ENCODE measurements around the gene MTUS2.

DNA sequence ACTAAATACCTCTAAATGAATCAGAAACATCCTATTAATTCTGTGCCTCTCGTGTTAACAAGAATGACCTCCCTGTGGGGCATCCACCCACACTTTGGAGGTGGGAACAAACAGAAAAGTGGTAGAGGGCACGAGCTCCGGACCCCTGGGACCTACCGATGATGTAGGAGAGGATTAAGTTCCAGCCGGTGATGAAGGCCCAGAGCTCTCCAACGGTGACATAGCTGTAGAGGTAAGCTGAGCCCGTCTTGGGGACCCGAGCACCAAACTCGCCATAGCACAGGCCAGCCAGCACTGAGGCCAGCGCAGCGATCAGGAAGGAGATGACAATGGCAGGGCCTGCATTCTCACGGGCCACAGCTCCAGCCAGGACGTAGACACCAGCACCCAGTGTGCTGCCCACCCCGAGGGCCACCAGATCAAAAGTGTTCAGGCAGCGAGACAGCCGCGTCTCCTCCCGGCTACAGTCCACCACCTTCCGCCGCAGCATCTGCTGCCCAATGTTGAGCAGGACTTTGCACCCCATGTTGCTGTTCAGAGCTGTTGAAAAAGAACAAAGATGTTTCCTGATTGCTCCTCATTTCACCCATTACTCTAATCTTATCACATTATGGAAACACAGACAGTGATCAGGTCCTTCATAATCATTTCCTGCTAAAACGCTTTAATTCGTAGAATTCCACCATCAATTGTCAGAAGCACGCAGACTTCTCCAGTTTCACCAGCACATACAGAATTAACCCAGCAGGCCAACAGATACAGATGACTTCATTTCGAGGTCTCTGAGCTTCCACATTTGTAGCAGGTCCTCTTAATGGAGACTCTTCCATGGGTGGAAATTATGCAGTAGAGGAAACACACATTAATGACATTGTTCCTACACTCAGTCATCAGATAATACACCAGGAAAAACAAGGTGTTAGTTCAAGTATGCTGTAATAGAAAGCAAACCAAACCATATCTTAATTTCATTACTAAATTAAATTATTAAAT, 715.8 kb downstream of the MTUS2 start:
- TF ChIP-seq, protein P1, sequence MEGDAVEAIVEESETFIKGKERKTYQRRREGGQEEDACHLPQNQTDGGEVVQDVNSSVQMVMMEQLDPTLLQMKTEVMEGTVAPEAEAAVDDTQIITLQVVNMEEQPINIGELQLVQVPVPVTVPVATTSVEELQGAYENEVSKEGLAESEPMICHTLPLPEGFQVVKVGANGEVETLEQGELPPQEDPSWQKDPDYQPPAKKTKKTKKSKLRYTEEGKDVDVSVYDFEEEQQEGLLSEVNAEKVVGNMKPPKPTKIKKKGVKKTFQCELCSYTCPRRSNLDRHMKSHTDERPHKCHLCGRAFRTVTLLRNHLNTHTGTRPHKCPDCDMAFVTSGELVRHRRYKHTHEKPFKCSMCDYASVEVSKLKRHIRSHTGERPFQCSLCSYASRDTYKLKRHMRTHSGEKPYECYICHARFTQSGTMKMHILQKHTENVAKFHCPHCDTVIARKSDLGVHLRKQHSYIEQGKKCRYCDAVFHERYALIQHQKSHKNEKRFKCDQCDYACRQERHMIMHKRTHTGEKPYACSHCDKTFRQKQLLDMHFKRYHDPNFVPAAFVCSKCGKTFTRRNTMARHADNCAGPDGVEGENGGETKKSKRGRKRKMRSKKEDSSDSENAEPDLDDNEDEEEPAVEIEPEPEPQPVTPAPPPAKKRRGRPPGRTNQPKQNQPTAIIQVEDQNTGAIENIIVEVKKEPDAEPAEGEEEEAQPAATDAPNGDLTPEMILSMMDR (conservative IDR thresholded peaks at IDR 0.05; ENCODE audit: low read length): no peak
- TF ChIP-seq EZH2phosphoT487 (IDR thresholded peaks at IDR 0.05; ENCODE audit: borderline replicate concordance): no peak
